Activated gamma-delta T cell treated with Interleukin-2 at 50 U/mL for 16 hours (primary cell): ENCODE measurements around the gene KCNJ11.
"Not testable (repeated sequence)": the region's sequence is repeated elsewhere in the genome, so short reads cannot be mapped to it uniquely, and the experiment has no call there.

Experiments used
- DNase-seq: peaks from one replicate; pipeline ENCODE4 v3.0.0-alpha.2; 2020

Gene KCNJ11

DNA sequence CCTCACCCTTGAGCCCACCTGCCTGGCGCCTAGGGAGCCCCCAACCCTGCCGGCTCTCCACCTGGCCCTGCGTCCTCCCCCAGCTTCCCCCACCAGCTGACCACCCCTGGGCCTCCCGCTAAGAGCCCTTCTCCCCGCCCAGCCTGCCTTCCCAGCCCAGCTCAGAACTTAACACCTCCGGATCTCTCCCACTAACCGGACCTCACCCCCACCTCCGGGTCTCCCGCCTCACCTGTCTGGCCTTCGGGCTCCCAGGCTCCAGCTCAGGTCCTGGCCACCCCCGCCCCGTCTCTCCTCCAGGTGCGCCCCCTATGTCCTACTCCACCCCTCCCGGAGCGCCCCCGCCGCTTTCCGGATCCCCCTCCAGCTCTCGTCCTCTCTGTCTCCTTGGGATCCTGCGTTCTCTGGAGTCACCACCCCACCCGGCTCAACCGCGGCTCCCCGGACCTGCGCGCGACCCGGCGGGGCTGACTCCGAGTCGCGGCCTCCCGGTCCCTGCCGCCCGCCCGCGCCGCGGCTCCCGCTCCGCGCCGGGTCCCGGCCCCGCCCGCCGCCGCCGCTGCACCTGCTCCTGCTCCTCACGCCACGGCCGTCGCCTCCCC is at the start of gene KCNJ11:
Gene KCNJ11 (minus strand): TSS at position 51 of the 602 bp plus-strand sequence. CDS start 568 bp downstream, outside the sequence.
- peak; percentile 12 for DNase-seq

DNA sequence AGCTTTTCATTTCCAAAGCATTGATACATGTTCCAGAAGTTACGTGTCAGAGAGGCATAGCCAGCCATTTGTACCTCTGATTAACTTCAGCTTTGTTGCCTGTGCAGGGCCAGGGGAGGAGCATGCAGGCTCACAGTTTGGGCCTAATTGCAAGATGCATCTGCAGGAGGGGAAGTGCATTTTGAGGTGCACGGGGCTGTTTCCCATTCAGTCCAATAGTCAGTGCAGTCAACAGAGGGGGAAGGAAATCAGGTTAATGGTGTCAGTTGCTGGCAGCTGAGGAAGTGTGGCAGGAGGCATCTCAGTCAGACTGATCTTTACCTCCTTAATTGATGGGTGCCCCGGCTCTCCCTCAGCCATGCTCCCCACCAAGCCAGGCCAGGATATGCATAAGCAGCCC is 48.9 kb upstream of the KCNJ11 start:
- no peak for DNase-seq

DNA sequence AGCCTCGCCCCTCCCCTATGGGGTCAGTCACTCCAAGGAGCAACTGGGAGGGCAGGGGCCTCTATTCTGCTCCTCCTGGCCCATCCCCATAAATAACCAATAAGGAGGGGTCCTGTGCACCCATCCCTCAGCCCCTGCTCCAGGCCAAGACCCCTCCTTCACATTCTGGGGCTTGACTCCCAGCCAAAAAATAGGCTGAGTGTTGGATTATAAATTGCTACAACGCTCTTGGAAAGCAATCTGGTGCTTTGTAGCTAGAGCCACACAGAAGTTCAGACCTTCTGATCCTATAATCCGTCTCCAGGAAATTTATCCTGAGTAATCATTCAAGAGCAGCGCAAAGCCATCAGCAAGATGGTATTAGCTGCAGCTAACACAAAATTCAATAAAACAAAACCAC is 45.6 kb upstream of the KCNJ11 start:
- no peak for DNase-seq

DNA sequence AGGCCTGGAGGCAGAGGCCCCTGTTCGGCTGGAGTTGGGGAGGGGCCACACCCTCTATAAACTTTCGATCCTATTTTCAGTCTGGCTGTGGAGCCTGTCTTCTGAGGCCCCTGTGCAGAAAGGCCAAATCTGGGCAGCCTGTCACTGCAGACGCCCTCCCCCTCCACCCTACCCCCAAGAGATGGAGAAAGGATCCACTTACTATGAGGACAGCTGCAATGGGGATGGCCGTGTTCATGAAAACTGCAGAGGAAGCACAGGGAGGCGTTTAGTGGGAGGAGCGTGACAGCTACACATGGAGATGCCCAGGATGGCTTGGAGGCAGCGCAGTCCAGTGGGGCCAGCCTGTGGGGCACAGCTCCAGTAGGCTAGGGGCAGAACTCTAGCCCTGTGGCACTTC is 43.5 kb upstream of the KCNJ11 start:
- DNase-seq = no peak

DNA sequence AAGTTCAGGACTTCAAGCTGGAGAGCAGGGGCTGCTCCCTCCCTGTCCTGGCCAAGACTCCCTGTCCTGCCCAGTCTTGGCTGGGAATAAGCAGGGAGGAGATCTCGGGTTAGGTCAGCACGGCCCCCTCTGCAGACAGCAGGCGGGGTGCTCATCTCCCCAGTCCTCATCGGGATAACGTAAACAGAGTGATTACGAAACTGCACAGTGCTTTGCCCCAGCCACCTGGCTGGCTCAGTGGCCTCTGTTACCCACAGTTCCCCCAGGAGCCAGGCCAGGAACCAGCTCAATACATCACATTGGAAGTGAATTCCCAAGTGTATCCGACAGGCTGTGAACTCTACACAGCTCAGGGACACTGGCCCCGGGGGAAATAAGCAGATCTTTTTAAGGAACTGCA is 42.7 kb upstream of the KCNJ11 start:
- DNase-seq = no peak

DNA sequence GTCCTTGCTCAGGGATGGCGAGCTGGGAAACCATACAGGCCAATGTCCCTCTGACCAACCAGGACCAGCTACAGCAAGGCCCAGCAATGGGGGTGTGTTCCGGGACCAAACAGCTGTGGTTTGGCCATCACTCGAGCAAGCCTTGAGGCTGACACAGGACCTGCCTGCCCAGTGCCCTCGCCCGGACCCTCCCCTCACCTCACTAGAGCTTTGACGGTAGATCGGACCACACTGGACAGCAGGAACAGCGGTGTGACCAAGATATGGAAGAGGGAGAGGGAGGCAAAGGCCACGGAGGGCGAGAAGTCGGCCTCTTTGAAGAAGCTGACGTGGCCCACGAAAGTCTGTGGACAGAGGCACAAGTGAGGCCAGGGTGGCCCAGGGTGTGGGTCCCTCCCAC is 42.2 kb upstream of the KCNJ11 start:
- no peak for DNase-seq

DNA sequence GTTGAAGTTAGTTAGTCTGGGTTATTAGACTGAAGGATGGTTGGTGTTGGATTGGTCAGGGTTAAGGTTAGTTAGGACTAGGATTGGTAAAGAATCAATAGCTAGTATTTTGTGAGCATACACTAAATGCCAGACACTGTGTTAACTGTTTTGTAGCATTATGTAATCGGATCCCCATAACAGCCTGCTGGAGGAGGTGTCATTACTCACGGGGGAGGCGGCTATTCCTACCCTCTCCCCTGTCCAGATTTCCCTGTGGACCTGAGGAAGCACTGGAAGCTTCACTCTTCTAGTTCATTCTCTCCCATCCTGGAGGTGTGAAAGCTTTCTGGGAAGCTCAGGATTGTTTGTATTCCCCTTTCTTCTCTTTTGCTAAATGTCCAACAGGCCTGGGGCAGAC is 40.5 kb upstream of the KCNJ11 start:
- no peak for DNase-seq

DNA sequence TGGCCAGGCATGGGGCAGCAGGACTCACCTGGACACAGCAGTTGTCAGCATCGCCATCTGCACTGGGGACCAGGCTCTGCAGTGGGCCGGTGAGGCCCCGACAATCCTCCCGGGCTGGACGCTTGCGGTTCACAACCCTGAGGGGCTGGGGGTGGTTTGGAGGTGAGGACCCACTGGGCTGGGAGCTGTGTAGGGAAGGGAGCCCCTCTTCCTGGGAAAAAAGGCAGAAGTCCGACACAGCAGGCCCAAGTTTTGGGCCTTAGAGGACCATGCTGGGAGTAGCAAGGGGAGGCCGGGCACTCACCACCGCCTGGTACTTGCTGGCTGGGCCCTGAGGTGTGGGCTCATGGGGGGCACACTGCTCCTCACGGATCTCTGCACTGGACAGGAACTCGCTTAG is 39.8 kb upstream of the KCNJ11 start:
- no peak for DNase-seq

DNA sequence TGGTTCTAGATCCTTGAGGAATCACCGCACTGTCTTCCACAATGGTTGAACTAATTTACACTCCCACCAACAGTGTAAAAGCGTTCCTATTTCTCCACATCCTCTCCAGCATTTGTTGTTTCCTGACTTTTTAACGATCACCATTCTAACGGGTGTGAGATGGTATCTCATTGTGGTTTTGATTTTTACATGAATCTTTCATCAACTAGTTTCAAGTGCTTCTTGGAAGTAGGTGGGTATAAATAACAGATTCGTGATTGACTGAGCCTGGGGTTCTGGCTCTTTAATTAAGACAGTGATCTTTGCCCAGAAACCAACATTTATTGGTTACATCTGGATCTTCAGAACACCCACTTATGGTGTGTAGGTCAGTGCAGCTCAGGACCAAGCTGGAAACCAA is 37.8 kb upstream of the KCNJ11 start:
- not testable (repeated sequence) for DNase-seq

DNA sequence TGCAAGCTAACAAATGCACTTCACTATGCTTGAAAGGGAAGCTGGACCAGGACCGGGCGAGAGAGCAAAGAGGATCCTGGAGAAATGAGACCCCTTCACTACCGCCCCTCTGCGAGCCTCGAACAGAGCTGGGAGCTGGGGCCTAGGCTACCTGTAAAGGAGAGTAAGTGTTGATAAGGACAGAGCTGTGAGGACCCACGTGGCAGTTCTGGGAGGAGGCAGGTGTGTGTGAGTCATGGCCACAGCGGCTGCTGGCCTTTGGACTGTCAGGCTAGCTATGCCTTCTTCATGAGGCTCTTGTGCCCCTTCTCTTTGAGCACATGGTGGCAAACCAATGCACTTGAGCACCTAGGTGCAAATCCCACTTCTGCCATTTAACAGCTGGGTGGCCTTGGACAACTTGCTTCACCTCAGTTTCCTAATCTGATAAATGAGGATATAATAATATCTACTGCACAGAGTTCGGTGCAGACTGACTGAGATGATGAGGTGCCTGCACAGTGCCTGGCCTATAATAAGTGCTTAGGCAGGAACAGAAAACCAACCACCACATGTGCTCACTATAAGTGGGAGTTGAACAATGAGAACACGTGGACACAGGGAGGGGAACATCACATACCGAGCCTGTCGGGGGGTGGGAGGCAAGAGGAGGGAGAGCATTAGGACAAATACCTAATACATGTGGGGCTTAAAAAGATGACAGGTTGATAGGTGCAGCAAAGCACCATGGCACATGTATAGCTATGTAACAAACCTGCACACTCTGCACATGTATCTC is 35.3 kb upstream of the KCNJ11 start:
- no peak for DNase-seq

DNA sequence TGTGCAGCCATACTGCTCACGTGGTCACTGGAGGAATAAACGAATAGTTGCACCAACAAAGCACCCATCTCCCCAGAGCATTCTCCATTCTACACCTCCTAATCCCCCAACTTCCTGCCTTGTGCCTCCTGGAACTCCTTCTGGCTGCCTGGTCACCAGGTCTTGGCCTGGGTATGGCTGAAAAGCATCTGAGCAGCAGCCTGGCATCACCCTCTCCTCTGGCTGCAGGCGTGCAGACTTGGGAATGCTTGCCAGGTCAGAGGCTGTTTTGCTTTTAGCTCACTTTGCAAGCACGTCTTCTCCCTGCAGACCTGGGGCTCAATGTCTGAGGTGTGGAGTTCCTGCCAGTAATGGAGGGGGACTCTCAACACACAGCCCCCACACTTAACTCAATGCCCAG is 33.3 kb upstream of the KCNJ11 start:
- no peak for DNase-seq

DNA sequence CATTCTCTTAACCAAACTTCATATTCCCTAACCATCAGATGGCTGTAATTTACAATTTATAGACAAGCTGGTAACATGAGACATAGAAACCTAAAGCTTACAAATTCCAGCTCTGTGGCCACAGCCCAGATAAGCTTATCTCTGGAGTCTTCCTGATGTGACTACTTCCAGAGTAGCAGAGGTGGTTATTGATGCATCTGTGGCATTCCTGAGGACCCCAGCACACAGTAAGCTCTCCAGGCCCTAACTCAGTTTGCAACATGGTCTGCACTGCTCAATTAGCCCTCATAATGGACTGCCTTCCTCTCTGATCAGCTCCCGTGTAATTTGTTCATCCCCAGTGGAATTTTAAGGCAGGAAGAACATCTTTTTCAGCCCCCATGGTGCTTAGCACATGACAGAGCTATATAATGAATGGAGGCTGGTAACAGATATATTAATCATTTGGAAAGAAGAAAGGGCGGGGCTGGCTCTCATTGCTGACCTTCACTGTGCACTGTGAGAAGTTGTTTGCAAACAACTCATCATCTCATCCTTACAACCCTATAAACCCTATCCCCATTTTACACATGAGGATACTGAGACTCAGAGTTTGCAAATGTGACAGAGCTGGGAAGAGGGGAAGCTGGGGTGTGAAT is 30.1 kb upstream of the KCNJ11 start:
- no peak for DNase-seq

DNA sequence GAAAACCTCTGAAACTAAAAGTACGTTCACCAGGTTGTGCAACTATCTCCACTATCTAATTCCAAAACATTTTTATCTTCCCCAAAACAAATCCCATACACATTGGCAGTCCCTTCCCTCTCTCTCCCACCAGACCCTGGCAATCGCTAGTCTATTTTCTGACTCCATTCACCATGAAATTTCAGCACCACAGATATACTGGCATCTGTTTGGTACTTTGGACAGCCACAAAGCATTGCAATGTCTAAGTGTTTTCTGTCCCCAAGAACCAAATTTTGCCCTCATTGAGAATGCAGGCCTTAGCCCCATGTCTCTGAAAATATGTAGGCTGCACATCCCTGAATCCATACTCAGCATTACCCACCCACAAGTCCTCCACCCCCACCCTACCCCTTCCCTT is 28.0 kb upstream of the KCNJ11 start:
- DNase-seq = no peak

DNA sequence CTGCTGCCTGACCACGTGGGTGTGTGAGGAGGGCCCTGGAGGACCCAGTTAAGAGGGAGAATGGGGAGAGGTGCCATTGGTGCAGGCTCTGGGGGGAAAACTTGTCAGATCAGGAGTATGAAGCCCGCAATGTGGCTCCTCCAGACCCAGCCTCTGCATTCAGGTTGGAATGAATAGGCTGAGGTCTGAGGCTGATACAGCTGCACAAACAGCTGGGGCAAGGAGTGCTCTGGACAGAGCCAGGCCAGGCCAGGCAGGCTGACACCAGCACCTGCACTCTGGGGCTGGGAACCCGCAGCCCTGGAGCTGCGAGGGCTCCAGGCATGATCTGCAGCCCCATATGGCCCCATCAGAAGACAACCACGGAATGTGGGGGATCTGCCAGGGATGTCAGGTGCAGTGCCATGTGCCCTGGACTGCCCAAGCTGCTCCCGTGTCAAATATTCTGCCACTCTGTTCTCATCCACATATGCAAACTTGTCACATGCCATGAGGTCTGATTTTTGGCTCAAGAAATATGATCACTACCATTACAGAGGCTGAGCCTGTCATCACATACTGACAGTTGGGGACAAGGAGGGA is 27.2 kb upstream of the KCNJ11 start:
- DNase-seq = no peak

DNA sequence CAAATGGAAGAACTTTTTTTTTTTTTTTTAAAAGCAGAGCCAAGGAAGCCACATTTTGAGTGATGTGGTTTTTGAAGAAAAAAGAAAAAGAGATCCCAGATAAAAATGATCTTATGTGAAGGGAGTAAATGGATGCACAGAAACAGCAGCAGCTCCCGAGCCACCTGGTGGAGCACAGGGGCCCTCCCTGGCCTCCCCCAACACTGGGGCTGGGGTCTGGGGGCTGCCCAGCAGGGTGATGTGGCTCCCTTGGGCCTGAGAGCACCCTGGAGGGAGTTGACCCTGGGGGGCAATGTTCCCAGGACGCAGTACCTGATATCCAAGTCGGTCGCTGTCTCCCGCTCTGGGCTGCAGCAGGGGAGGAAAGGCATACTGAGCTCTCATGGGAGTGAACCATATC is 26.5 kb upstream of the KCNJ11 start:
- no peak for DNase-seq

DNA sequence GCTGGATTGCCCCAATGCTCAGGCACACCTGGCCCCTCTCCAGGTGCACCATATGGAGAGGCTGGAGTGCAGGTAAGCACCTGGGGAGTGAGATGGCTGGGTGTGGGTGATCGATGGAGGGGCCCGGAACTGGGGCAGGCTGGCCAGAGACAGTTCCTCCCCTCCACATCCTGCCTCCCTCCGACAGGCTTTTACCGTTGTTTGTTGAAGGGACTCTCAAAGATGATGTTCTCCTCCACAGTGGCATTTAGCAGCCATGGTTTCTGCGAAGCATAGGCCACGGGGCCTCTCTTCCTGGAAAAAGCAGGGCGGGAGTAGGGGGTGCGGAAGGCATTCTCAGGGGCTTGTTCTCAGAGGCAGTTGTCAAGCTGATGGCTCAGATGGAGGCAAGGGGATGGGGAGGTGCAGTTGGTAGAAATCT is 25.9 kb upstream of the KCNJ11 start:
- DNase-seq = no peak

DNA sequence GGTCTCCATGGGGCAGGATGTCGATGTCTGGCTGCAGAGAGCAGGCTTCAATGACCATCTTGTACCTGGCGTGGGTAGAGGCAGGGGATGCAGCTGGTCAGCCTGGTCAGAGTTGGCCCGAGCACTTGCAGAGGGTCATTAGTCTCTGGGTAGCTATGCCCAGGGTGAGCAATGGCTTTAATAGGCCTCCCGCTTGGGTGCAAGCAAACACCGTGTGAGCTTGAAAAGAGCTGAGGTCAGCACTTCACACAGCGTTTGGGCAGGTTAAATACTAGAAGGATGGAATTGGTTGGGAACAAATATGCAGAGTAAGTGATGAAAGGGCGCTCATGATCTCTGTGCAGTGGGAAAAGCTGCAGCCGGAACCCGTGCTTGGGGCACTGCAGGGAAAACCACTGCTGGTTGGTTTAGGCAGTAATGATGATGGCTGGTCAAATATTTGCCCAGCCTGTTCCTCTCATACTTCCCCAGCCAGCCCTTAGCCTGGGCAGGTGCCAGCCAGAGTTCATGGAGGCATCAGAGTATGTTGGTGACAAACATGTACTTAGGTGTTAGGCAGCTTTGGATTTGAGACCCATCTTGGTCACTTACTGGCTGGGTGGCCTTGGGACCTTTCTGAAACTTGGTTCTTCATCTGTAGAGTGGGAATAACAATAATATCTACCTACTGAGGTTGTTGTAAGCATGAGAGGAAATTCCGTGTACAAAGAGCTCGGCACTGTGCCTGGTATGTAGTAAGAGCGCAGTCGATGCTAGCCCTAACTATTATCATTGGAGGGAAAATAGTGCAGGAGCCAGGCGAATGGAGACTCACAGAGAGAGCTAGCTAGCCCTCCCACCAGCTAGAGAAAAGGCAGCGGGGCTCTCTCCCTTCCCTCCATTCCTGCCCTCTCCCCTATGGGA is 25.2 kb upstream of the KCNJ11 start:
- no peak for DNase-seq

DNA sequence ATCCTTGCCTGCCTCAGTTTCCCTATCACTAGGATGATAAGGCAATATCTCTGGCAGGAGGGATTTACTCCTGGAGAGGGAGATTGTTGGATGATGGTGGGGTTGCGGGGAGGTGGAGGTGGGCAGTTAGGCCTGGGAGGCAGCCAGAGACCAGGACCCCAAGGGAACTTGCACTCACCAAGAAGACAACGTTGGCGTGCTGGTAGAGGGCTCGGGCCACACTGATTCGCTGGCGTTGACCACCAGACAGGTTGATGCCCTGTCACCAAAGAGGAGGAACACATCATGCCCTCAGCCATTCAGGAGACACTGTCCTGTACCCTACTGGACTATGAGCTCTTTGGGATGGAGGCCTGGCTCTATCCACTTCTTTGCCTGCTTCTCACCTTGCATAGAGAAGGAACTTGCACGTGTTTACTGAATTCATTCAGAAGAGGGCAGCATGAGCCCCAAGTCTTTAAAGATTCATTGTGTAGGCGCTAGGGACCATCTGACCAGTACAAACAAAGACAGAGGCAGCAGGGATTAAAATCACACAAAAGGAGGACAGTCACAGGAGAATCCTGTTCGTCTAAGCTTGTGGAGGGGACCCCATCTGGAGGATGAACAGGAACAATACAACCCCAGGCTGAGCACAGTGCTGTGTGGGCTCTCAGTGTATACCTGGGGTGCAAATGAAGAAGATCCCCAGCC is 24.2 kb upstream of the KCNJ11 start:
- DNase-seq = no peak

DNA sequence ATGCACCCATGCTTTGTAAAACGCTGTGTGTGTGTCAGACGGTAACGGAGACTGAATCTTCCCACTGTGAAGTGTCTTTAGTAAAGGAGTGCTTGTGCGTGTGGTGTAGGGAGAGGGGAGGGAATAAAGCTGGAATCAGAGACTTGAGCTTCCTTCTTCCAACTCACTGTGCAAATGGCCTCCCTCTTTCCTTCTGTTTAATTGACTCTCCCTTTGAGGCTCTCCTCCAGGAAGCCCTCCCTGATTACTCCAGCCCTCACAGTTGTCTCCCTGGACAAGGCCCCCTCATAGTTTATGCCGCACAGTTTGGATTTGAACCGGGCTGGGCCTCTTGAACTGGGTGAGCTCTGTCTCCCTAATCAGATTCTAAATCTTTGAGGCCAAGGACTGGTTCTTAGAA is 23.0 kb upstream of the KCNJ11 start:
- no peak for DNase-seq

DNA sequence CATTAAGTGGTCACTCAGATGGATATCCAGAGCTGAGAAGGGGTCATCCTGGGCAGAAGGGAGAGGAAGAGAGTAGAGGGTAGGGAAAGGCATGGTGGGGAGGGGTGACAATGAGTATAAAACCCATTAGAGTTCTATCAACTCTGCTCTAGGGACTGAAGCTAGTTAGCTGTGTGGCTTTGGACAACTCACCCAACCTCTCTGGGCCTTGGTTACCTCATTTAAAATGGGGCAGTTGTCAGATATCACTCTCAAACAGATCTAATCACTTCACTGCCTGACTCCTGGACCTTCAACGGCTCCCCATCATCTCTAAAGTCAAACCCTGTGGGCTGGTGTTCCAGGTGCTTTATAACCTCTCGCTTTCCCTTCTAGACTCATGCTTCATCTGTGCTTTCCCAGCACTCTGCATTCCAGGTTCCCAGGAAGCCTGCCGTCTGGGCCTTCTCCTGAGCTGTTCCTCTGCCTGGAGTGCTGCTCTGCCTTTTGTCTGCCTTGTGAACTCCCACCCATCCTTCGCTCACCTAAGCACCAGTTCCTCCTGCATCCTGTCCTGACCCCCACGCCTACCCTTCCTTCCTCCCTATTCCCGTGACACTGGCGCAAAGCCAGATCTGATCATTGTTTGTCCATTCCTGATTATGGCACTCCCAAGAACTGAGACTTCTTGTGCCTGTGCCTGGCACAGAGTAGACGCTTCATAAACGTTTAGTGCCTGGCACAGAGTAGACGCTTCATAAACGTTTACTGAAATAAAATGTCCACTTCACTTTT is 22.3 kb upstream of the KCNJ11 start:
- no peak for DNase-seq

DNA sequence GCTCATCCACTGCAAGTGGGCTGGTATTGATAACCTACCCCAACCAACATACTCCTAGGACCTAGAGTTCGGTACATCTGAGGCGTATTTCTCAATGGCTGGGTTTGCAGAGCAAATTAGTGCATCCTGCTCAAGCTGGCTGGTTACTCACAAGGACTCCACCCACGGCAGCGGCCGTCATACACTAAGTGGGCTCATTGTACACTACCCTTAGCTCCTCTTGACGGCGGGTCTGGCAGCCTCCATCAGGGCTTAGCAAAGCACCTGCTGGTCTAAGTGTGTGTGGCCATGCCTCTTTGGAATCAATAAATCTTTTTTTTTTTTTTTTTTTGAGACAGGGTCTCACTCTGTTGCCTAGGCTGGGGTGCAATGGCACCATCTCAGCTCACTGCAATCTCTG is 20.2 kb upstream of the KCNJ11 start:
- no peak for DNase-seq
